Right lobe of liver (tissue), 6 donors: Measurements from ENCODE around the gene C16orf86. TPM values are rescaled to one million over a fixed set of nuclear protein-coding genes. Genes with fewer than 3 reads are reported as not detected.

ENCODE experiments used
- ATAC-seq, 4 donors: fragments of 200-7000 bp; cut with Tn5 transposase; one replicate each; pipeline ENCODE4 v1.9.1; 2020; ENCODE audit warnings: mild to moderate bottlenecking in 4 of 4, moderate library complexity in 4 of 4
- DNase-seq, 3 donors: peaks; one replicate each; pipeline ENCODE4 v3.0.0-alpha.2; 2020
- H3K27ac ChIP-seq, 3 donors: fragments of 200-600 bp; one replicate each; pipeline ENCODE4 v1.8.0; 2022
- H3K27me3 ChIP-seq, 2 donors: fragments of 200-600 bp; one replicate each; pipeline ENCODE4 v1.8.0; 2022
- H3K36me3 ChIP-seq, 4 donors: fragments of 200-600 bp; sonication (generic) in 1 of 4; one replicate each; pipeline versions ENCODE4 v1.5.1 to v1.8.0; 2017 to 2022; ENCODE audit warnings: control low read depth in 1 of 4
- H3K4me1 ChIP-seq, 4 donors: fragments of 200-600 bp; sonication (generic) in 1 of 4; one replicate each; pipeline versions ENCODE4 v1.5.1 to v1.8.0; 2017 to 2022; ENCODE audit warnings: control low read depth in 1 of 4
- H3K4me3 ChIP-seq, 3 donors: fragments of 200-600 bp; one replicate each; pipeline ENCODE4 v1.8.0; 2022
- H3K9me3 ChIP-seq, 4 donors: fragments of 200-600 bp; sonication (generic) in 1 of 4; one replicate each; pipeline versions ENCODE4 v1.5.1 to v1.8.0; 2017 to 2022; ENCODE audit warnings: control low read depth in 1 of 4
- POLR2A ChIP-seq: fragments of 450-650 bp; IDR thresholded peaks from one replicate; pipeline ENCODE4 v1.6.1; 2017; ENCODE audit warnings: antibody characterized with exemption, mild to moderate bottlenecking
- WGBS: methylation state at CpG from one replicate; pipeline ENCODE4 v1.1.6; 2018; ENCODE audit warnings: low coverage, low lambda C conversion rate; ENCODE audit not compliant: insufficient coverage; ENCODE audit errors: missing lambda C conversion rate; 5-methylcytosine and 5-hydroxymethylcytosine counted together
- intact Hi-C, 2 donors: fragments of 100-400 bp; cut with DNase I; formaldehyde crosslinking; loops; one replicate each; pipeline versions ENCODE4 v1.11.2 to v1.14.1; 2022
- total RNA-seq, 6 experiments: library from RNA; depleted of rRNA in 2 of 6; stranded (reverse); fragments of >200 nt in 2 of 6; fragmentation: NEBNext Ultra II Directional in 3 of 6; extraction: Animal tissue kit (Norgen Biotek cat#: 25700) in 3 of 6; gene quantifications; one replicate each; pipeline versions ENCODE4 v1.1.0 to v1.2.4, GENCODE V29; 2016 to 2023
- TF ChIP-seq, protein P1 (sequence below), 4 donors: fragments of 200-600 bp in 3 of 4; fragments of 450-650 bp in 1 of 4; IDR thresholded peaks; one replicate each; pipeline versions ENCODE4 v1.5.1 to v1.8.0; 2016 to 2022; ENCODE audit warnings: antibody characterized with exemption in 4 of 4, mild to moderate bottlenecking in 2 of 4
- donor health status: DM: no; HTN: yes; CAD: no.
- donor health status: DM: no; HTN: no; CAD: no.
- donor health status: DM: no; HTN: no; CAD: no.
- donor health status: DM: no; HTN: yes; CAD: no.
- donor health status: DM: no; HTN: yes; CAD: no.

Gene C16orf86
- total RNA-seq, 6 experiments from 2014 or later = 1.4 to 4.3 (median 2.5) TPM

DNA sequence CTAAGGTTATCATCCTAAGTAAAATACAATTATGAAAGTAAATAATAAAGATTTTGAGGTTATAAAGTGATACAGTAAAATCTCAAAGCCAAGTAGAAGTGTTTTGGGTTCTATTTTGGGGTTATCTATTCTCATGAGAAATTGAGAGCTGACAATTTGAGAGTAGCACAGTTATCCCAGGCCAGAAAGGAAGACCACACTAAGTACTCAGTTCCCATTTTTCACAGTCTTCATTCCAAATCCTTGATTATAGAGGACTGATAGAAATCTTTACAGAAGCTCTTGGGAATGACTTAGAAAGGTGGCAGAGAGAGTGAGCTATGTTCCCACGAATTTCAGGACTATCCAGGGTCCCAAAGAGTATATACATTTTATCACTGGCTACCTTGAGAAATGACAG, 47.9 kb downstream of the C16orf86 start:
- Histone ChIP-seq H3K27me3 (no peaks in the 10 kb centered on the region), H3K9me3 (no peaks in the 10 kb centered on the region), H3K4me3 (no peak overlapping the region), H3K27ac (no peak overlapping the region), H3K4me1 (peaks cover 0 to 50% (median 23%) of the 10 kb centered on the region in 4 donors), H3K36me3 (no peaks in the 10 kb centered on the region)
- DNase-seq (no peak), ATAC-seq (no peak)
- TF ChIP-seq, protein P1, sequence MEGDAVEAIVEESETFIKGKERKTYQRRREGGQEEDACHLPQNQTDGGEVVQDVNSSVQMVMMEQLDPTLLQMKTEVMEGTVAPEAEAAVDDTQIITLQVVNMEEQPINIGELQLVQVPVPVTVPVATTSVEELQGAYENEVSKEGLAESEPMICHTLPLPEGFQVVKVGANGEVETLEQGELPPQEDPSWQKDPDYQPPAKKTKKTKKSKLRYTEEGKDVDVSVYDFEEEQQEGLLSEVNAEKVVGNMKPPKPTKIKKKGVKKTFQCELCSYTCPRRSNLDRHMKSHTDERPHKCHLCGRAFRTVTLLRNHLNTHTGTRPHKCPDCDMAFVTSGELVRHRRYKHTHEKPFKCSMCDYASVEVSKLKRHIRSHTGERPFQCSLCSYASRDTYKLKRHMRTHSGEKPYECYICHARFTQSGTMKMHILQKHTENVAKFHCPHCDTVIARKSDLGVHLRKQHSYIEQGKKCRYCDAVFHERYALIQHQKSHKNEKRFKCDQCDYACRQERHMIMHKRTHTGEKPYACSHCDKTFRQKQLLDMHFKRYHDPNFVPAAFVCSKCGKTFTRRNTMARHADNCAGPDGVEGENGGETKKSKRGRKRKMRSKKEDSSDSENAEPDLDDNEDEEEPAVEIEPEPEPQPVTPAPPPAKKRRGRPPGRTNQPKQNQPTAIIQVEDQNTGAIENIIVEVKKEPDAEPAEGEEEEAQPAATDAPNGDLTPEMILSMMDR (IDR thresholded peaks at IDR 0.05) = no peak
- no peak for TF ChIP-seq POLR2A
- 100% methylated on average over 1 of the region's 1 CpG for WGBS
- intact Hi-C loops = no loop called here

DNA sequence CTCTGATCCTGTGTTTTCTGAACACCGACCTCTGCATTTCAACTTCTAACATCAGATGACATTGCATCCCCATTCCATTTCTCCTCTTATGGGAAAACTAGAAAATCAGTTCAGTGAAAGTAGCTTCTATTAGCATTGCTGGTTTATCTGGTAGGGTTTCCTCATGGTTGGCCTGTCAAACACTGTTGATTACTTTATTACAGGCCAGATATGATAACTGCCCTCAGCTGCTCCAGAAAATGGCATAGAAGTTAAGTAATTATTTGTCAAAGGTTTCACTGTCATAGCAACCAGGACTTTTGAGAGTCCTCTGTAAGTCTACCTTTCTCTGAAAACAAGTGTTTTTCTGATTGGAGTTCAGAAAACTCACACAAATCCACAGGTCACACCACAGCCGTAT, 49.5 kb downstream of the C16orf86 start:
- no peak for DNase-seq
- peak; percentile 7 to 48 (median 15) for ATAC-seq

More for the DNA sequence above, 49.5 kb downstream of the C16orf86 start:
- H3K36me3 ChIP-seq = no peaks in the 10 kb centered on the region
- H3K27ac ChIP-seq = peak overlapping the region in 2 of 3 donors; percentile 38 to 59
- no peaks in the 10 kb centered on the region for H3K9me3 ChIP-seq
- H3K4me3 ChIP-seq = peak overlapping the region in 1 of 3 donors; percentile 20
- no peaks in the 10 kb centered on the region for H3K27me3 ChIP-seq
- WGBS = 45% methylated on average over 2 of the region's 2 CpGs
- peaks cover 0 to 62% (median 25%) of the 10 kb centered on the region in 4 donors for H3K4me1 ChIP-seq
- intact Hi-C loops = no loop called here
- TF ChIP-seq POLR2A = no peak
- TF ChIP-seq, protein P1 (IDR thresholded peaks at IDR 0.05) = no peak

Other genes with a start within 250 kb of the C16orf86 start
- gene HSD11B2, start 235.7 kb upstream of the C16orf86 start, total RNA-seq = 1 to 10 TPM; 1.3 to 2.7 (median 2.1) TPM
- gene ATP6V0D1, start 185.7 kb upstream of the C16orf86 start, total RNA-seq = 10 to 100 TPM; 33.6 to 84.6 (median 47.0) TPM
- gene AGRP, start 183.3 kb upstream of the C16orf86 start, total RNA-seq = not detected
- 10 to 100 TPM; 19.9 to 35.0 (median 26.8) TPM for gene RIPOR1, start 138.0 kb upstream of the C16orf86 start, total RNA-seq
- gene CTCF, start 104.3 kb upstream of the C16orf86 start, total RNA-seq = 10 to 100 TPM; 14.3 to 18.5 (median 17.0) TPM
- 1 to 10 TPM in 3 of 6 experiments, under 1 TPM in 3; 0.39 to 3.4 (median 0.88) TPM for gene CARMIL2, start 21.7 kb upstream of the C16orf86 start, total RNA-seq
- 1 to 10 TPM; 4.0 to 8.2 (median 5.9) TPM for gene ACD, start 6.6 kb upstream of the C16orf86 start, total RNA-seq
- 1 to 10 TPM; 1.3 to 4.8 (median 2.6) TPM for gene PARD6A, start 5.9 kb upstream of the C16orf86 start, total RNA-seq
- gene ENKD1, start 64 bp upstream of the C16orf86 start, total RNA-seq = 1 to 10 TPM; 4.4 to 8.9 (median 7.3) TPM
- 10 to 100 TPM; 19.7 to 39.7 (median 24.6) TPM for gene GFOD2, start 52.5 kb downstream of the C16orf86 start, total RNA-seq
- gene RANBP10, start 139.7 kb downstream of the C16orf86 start, total RNA-seq = 10 to 100 TPM; 15.1 to 38.4 (median 22.7) TPM
- gene TSNAXIP1, start 140.1 kb downstream of the C16orf86 start, total RNA-seq = 1 to 10 TPM in 3 of 6 experiments, under 1 TPM in 3; 0.42 to 1.2 (median 0.99) TPM
- gene THAP11, start 175.5 kb downstream of the C16orf86 start, total RNA-seq = 10 to 100 TPM in 4 of 6 experiments, 1 to 10 TPM in 2; 8.9 to 23.9 (median 11.7) TPM
- 10 to 100 TPM; 23.4 to 67.8 (median 33.9) TPM for gene NUTF2, start 180.1 kb downstream of the C16orf86 start, total RNA-seq
- gene CENPT, start 180.9 kb downstream of the C16orf86 start, total RNA-seq = 10 to 100 TPM; 12.2 to 21.1 (median 18.2) TPM
- gene EDC4, start 206.2 kb downstream of the C16orf86 start, total RNA-seq = 10 to 100 TPM; 16.2 to 25.4 (median 19.5) TPM
- gene NRN1L, start 218.1 kb downstream of the C16orf86 start, total RNA-seq = under 1 TPM in 1 of 6 experiments, not detected in 5; 0.84 TPM
- gene PSKH1, start 226.4 kb downstream of the C16orf86 start, total RNA-seq = 10 to 100 TPM in 4 of 6 experiments, 1 to 10 TPM in 2; 6.7 to 22.6 (median 13.2) TPM